ENCODE data around the gene AP1M2.
A peak's percentile ranks its signal among the peaks of the same experiment; 100 is the strongest.
"Not testable (repeated sequence)": the region's sequence is repeated elsewhere in the genome, so short reads cannot be mapped to it uniquely, and the experiment has no call there.

Gene AP1M2

DNA sequence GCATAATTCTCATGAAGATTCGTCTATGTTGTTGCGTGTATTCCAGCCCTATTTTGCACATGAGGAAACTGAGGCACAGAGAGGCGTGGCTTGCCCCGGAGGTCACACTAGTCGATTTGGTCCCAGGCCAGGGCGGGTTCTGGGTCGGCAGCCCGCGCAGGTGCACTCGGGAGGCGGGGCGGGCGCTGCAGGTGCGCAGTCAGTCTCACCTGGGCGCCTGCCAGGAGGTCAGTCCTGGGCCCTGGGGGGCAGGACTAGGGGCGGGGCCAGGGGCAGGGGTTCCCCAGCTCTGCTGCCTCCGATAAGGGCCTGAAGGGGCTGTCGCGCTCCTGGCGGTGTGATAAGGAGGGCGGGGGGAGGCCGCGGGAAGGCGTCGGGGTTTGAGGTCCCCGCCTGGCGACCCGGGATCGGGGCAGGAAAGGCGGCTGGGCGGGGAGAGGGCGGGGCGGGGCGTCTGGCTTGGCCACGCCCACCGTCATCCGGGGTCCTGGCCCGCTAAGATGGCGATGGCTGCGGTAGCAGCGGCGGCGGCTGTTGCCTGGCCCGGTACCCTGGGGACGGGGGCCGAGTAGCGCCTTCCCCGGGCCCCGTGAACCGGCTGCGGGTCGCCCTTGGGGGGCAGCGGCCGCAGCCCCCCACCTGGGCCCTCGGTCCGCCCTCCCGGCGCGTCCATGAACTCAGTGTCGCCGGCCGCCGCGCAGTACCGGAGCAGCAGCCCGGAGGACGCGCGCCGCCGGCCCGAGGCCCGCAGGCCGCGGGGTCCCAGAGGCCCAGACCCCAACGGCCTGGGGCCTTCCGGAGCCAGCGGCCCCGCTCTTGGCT is 43.5 kb downstream of the AP1M2 start, which contains the start of gene ATG4D:
Gene ATG4D, plus strand, starts transcription at position 485 of the 822 bp plus-strand sequence. Its CDS starts 187 bp downstream, at position 672.
- H2AFZ ChIP-seq (ENCODE audit: low read length): no peak within 1 kb of the TSS
- H3F3A ChIP-seq (ENCODE audit: insufficient read depth, low read length): no peaks in the 10 kb centered on the region
- peak within 1 kb of the TSS; percentile 95 for H3K4me2 ChIP-seq (ENCODE audit: low read length)
- no peaks in the 10 kb centered on the region for H3K9me2 ChIP-seq (ENCODE audit: low read depth, low read length)
- H3K36me3 ChIP-seq (ENCODE audit: insufficient read depth, low read length): peaks cover 13% of the 10 kb centered on the region; the same call in 1 of the 2 replicates
- H3K4me3 ChIP-seq (ENCODE audit: low read depth, low read length, poor library complexity, severe bottlenecking): peak within 1 kb of the TSS; percentile 94
- H3K9me3 ChIP-seq (ENCODE audit: low read length): no peaks in the 10 kb centered on the region
- TF ChIP-seq EZH2 (IDR thresholded peaks at IDR 0.05; ENCODE audit: borderline replicate concordance, low read length): no peak
- no peak for TF ChIP-seq CTCF (IDR thresholded peaks at IDR 0.05; ENCODE audit: low read length)
- peaks cover 11% of the 10 kb centered on the region for H3K4me1 ChIP-seq (ENCODE audit: insufficient read depth, low read length, severe bottlenecking)
- H3K9ac ChIP-seq (ENCODE audit: low read length): peak within 1 kb of the TSS; percentile 89
- peak within 1 kb of the TSS; percentile 59 for H3K27ac ChIP-seq (ENCODE audit: low read depth, low read length, poor library complexity, severe bottlenecking)
- H4K20me1 ChIP-seq (ENCODE audit: insufficient read depth, low read length): no peaks in the 10 kb centered on the region
- peaks cover 9% of the 10 kb centered on the region; the same call in 1 of the 2 replicates for H3K79me2 ChIP-seq (ENCODE audit: insufficient read depth, low read length)
- H3K27me3 ChIP-seq (ENCODE audit: insufficient read depth, low read length): no peaks in the 10 kb centered on the region

GRCh38 chr19:10543059-10543419 is 44.1 kb downstream of the AP1M2 start:
- Histone ChIP-seq H3K36me3 (ENCODE audit: insufficient read depth, low read length) (peaks cover 7% of the 10 kb centered on the region; the same call in 1 of the 2 replicates), H3K27ac (ENCODE audit: low read depth, low read length, poor library complexity, severe bottlenecking) (no peak overlapping the region), H3K4me3 (ENCODE audit: low read depth, low read length, poor library complexity, severe bottlenecking) (peak overlapping the region; percentile 94), H3K4me2 (ENCODE audit: low read length) (peak overlapping the region; percentile 95), H4K20me1 (ENCODE audit: insufficient read depth, low read length) (no peaks in the 10 kb centered on the region), H3K9me3 (ENCODE audit: low read length) (no peaks in the 10 kb centered on the region), H2AFZ (ENCODE audit: low read length) (no peak overlapping the region), H3K4me1 (ENCODE audit: insufficient read depth, low read length, severe bottlenecking) (peaks cover 11% of the 10 kb centered on the region), H3K9ac (ENCODE audit: low read length) (no peak overlapping the region), H3F3A (ENCODE audit: insufficient read depth, low read length) (no peaks in the 10 kb centered on the region), H3K27me3 (ENCODE audit: insufficient read depth, low read length) (no peaks in the 10 kb centered on the region), H3K79me2 (ENCODE audit: insufficient read depth, low read length) (peaks cover 9% of the 10 kb centered on the region; the same call in 1 of the 2 replicates), H3K9me2 (ENCODE audit: low read depth, low read length) (no peaks in the 10 kb centered on the region)
- TF ChIP-seq EZH2 (IDR thresholded peaks at IDR 0.05; ENCODE audit: borderline replicate concordance, low read length) (no peak), CTCF (IDR thresholded peaks at IDR 0.05; ENCODE audit: low read length) (no peak)

DNA sequence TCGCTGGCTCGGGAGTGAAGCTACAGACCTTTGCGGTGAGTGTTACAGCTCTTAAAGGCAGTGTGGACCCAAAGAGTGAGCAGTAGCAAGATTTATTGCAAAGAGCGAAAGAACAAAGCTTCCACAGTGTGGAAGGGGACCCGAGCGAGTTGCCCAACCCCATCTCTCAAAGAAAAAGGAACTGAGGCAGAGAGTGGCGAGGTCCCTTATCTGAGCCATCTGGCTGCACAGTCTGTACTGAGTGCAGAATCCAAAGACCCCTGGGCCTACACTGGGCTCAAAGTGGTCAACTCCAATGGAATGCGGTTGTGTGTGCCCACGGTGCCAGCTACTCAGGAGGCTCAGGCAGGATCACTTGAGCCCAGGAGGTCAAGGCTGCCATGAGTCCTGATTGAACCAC is 48.1 kb downstream of the AP1M2 start:
- H3K4me1 ChIP-seq (ENCODE audit: insufficient read depth, low read length, severe bottlenecking); H4K20me1 ChIP-seq (ENCODE audit: insufficient read depth, low read length); H2AFZ ChIP-seq (ENCODE audit: low read length); H3K9ac ChIP-seq (ENCODE audit: low read length); H3K79me2 ChIP-seq (ENCODE audit: insufficient read depth, low read length); H3K9me3 ChIP-seq (ENCODE audit: low read length); H3K27me3 ChIP-seq (ENCODE audit: insufficient read depth, low read length); H3K4me3 ChIP-seq (ENCODE audit: low read depth, low read length, poor library complexity, severe bottlenecking); H3F3A ChIP-seq (ENCODE audit: insufficient read depth, low read length); H3K4me2 ChIP-seq (ENCODE audit: low read length); H3K27ac ChIP-seq (ENCODE audit: low read depth, low read length, poor library complexity, severe bottlenecking); H3K9me2 ChIP-seq (ENCODE audit: low read depth, low read length); H3K36me3 ChIP-seq (ENCODE audit: insufficient read depth, low read length): not testable (repeated sequence)

Measured in OCI-LY1 (cell line).